HEK293 (cell line): Measurements from ENCODE around the gene SLC22A4.

Source experiments
- CTCF ChIA-PET: fragments of 350-600 bp; formaldehyde crosslinking; extraction: SDS; loops from one replicate; lab custom pipeline; 2021; ENCODE audit warnings: antibody characterized with exemption; lab: Yijun Ruan, JAX
- POLR2A ChIA-PET: fragments of 300-600 bp; formaldehyde crosslinking; extraction: SDS; loops from one replicate; lab custom pipeline; 2020; ENCODE audit warnings: antibody characterized with exemption, inconsistent platforms; lab: Yijun Ruan, JAX
- H3K27ac ChIP-seq: fragments of 200-500 bp; sonication (Bioruptor generic); 2 replicates; pipeline ENCODE4 v1.5.1; 2014; ENCODE audit warnings: low read depth, low read length, control low read depth, inconsistent platforms; ENCODE audit errors: extremely low read depth
- H3K36me3 ChIP-seq, 2 experiments: fragments of 200-500 bp in 1 of 2; sonication (Bioruptor generic) in 1 of 2; 1 replicate in 1 of 2; 2 replicates in 1 of 2; pipeline ENCODE4 v1.5.1; 2014 to 2017; ENCODE audit warnings: inconsistent platforms in 2 of 2, low read length in 2 of 2; ENCODE audit not compliant: control insufficient read depth in 2 of 2, insufficient read depth in 1 of 2
- H3K4me1 ChIP-seq: fragments of 200-500 bp; sonication (Bioruptor generic); 2 replicates; pipeline ENCODE4 v1.5.1; 2014; ENCODE audit warnings: mild to moderate bottlenecking, low read length, inconsistent platforms; ENCODE audit not compliant: control insufficient read depth, insufficient read depth
- H3K4me3 ChIP-seq: 2 replicates; pipeline ENCODE4 v1.5.1; 2011; ENCODE audit warnings: low read depth, mild to moderate bottlenecking, control low read depth, low read length, moderate library complexity
- H3K9me3 ChIP-seq: fragments of 200-500 bp; sonication (Bioruptor generic); 2 replicates; pipeline ENCODE4 v1.5.1; 2014; ENCODE audit warnings: low read depth, low read length, inconsistent platforms; ENCODE audit not compliant: control insufficient read depth, insufficient read depth
- BCL11B ChIP-seq: fragments of 450-650 bp; formaldehyde crosslinking; IDR thresholded peaks from 2 replicates; pipeline ENCODE4 v1.5.1; 2016; ENCODE audit warnings: low read depth, missing biosample characterization, missing genetic modification characterization
- FEZF1 ChIP-seq: fragments of 450-650 bp; formaldehyde crosslinking; IDR thresholded peaks from 2 replicates; pipeline ENCODE4 v1.5.1; 2016; ENCODE audit warnings: missing biosample characterization, missing genetic modification characterization
- MYNN ChIP-seq: fragments of 450-650 bp; formaldehyde crosslinking; IDR thresholded peaks from 2 replicates; pipeline ENCODE4 v1.5.1; 2016; ENCODE audit warnings: missing biosample characterization, missing genetic modification characterization, borderline replicate concordance
- REST ChIP-seq: fragments of 450-650 bp; formaldehyde crosslinking; IDR thresholded peaks from 2 replicates; pipeline ENCODE4 v1.5.1; 2016; ENCODE audit warnings: missing biosample characterization, missing genetic modification characterization
- SP7 ChIP-seq: fragments of 450-650 bp; formaldehyde crosslinking; IDR thresholded peaks from 2 replicates; pipeline ENCODE4 v1.5.1; 2016; ENCODE audit warnings: missing biosample characterization, missing genetic modification characterization
- TCF7L2 ChIP-seq: IDR thresholded peaks from 2 replicates; pipeline ENCODE4 v1.6.1; 2011; ENCODE audit warnings: low read depth, mild to moderate bottlenecking, inconsistent platforms, low read length, moderate library complexity, borderline replicate concordance
- ZNF112 ChIP-seq: fragments of 450-650 bp; formaldehyde crosslinking; IDR thresholded peaks from 2 replicates; pipeline ENCODE4 v1.5.0; 2017; ENCODE audit warnings: missing biosample characterization, missing genetic modification characterization
- ZNF174 ChIP-seq: fragments of 450-650 bp; formaldehyde crosslinking; IDR thresholded peaks from 2 replicates; pipeline ENCODE4 v1.5.0; 2017; ENCODE audit warnings: missing biosample characterization, mild to moderate bottlenecking, missing genetic modification characterization
- ZNF211 ChIP-seq: fragments of 450-650 bp; formaldehyde crosslinking; IDR thresholded peaks from 2 replicates; pipeline ENCODE4 v1.5.1; 2016; ENCODE audit warnings: low read depth, missing biosample characterization, missing genetic modification characterization
- ZNF423 ChIP-seq: fragments of 450-650 bp; formaldehyde crosslinking; IDR thresholded peaks from 2 replicates; pipeline ENCODE4 v1.5.1; 2016; ENCODE audit warnings: missing biosample characterization, missing genetic modification characterization
- ZNF473 ChIP-seq: fragments of 450-650 bp; formaldehyde crosslinking; IDR thresholded peaks from 2 replicates; pipeline ENCODE4 v1.5.1; 2017; ENCODE audit warnings: missing biosample characterization, missing genetic modification characterization
- ZNF488 ChIP-seq: fragments of 450-650 bp; formaldehyde crosslinking; IDR thresholded peaks from 2 replicates; pipeline ENCODE4 v1.5.1; 2016; ENCODE audit warnings: missing biosample characterization, missing genetic modification characterization
- ZNF560 ChIP-seq: fragments of 450-650 bp; formaldehyde crosslinking; IDR thresholded peaks from 2 replicates; pipeline ENCODE4 v1.5.1; 2017; ENCODE audit warnings: missing biosample characterization, missing genetic modification characterization, borderline replicate concordance
- ZNF677 ChIP-seq: fragments of 450-650 bp; IDR thresholded peaks from 2 replicates; pipeline ENCODE4 v1.5.0; 2018; ENCODE audit warnings: missing biosample characterization, mild to moderate bottlenecking, missing genetic modification characterization, moderate library complexity
- TF ChIP-seq, protein P1 (sequence below): fragments of 450-650 bp; formaldehyde crosslinking; IDR thresholded peaks from 2 replicates; pipeline ENCODE4 v1.5.1; 2016; ENCODE audit warnings: missing biosample characterization, missing genetic modification characterization
- TF ChIP-seq, protein P2 (sequence below): IDR thresholded peaks from 2 replicates; pipeline ENCODE4 v1.6.1; 2011; ENCODE audit warnings: mild to moderate bottlenecking, low read depth, low read length, borderline replicate concordance

Gene SLC22A4

DNA sequence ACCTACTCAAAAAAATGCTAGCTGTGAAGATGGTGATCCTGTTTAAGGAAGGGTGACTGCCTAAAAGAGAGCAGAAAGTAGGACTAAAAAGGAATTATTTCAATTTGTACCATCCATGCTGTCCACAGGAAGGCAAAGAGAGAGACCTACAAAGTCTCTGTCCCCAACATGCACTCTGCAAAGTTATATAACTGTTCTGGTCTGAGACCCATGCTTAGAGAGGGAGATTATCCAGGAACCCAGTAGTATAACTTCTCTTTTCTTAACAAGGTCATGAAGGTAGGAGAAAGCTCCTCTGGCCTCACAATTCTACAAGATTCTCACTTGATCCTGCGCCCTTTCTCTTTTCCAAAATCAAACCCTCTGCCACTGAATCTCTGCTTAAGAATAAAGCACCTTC lies 25.8 kb downstream of the SLC22A4 start:
- ChIA-PET CTCF (no interaction called here), POLR2A (no interaction called here)
- TF ChIP-seq ZNF112 (no peak), FEZF1 (tag by site-specific recombination) (no peak), ZNF560 (no peak), BCL11B (tag by site-specific recombination) (no peak), TCF7L2 (no peak), ZNF488 (tag by site-specific recombination) (no peak), ZNF174 (tag by site-specific recombination) (no peak), ZNF423 (tag by site-specific recombination) (no peak), ZNF473 (tag by site-specific recombination) (no peak), ZNF211 (tag by site-specific recombination) (no peak), SP7 (tag by site-specific recombination) (no peak)
- TF ChIP-seq, protein P1, sequence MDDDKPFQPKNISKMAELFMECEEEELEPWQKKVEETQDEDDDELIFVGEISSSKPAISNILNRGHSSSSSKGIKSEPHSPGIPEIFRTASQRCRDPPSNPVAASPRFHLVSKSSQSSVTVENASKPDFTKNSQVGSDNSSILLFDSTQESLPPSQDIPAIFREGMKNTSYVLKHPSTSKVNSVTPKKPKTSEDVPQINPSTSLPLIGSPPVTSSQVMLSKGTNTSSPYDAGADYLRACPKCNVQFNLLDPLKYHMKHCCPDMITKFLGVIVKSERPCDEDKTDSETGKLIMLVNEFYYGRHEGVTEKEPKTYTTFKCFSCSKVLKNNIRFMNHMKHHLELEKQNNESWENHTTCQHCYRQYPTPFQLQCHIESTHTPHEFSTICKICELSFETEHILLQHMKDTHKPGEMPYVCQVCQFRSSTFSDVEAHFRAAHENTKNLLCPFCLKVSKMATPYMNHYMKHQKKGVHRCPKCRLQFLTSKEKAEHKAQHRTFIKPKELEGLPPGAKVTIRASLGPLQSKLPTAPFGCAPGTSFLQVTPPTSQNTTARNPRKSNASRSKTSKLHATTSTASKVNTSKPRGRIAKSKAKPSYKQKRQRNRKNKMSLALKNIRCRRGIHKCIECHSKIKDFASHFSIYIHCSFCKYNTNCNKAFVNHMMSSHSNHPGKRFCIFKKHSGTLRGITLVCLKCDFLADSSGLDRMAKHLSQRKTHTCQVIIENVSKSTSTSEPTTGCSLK (tag by site-specific recombination) = no peak
- TF ChIP-seq, protein P2, sequence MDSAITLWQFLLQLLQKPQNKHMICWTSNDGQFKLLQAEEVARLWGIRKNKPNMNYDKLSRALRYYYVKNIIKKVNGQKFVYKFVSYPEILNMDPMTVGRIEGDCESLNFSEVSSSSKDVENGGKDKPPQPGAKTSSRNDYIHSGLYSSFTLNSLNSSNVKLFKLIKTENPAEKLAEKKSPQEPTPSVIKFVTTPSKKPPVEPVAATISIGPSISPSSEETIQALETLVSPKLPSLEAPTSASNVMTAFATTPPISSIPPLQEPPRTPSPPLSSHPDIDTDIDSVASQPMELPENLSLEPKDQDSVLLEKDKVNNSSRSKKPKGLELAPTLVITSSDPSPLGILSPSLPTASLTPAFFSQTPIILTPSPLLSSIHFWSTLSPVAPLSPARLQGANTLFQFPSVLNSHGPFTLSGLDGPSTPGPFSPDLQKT = no peak
- Histone ChIP-seq H3K4me3 (no peak overlapping the region), H3K27ac (no peak overlapping the region), H3K4me1 (no peaks in the 10 kb centered on the region), H3K9me3 (no peaks in the 10 kb centered on the region), H3K36me3 (peaks cover 0 to 3% of the 10 kb centered on the region in 2 experiments; a peak in 1 of 3 replicates)

DNA sequence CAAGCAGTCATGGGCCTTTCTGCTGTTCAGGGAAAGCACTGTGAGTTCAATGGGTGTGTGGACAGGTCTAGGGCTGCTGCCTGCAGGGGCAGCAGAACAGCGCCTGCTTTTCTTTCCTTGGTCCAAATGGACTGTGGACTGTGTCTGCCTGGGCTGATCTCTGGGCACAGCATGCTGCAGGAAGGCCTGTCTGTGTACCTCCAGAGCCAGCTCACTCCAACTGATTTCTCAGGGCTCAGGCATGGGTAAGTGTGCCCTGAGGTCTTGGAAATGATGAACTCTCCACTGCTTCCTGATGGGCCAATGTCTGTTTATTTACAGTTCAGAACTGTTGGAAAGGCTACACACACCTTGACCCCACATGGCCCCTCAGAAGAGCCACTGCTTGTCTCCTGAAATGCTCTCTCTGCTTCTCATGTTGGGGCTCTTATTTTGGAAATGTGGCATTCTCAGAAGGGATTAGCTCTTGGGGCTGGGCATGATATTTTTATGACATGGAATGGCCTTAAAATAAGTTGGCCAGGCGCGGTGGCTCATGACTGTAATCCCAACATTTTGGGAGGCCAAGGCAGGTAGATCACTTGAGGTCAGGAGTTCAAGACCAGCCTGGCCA lies 27.0 kb downstream of the SLC22A4 start:
- ChIA-PET CTCF (no interaction called here), POLR2A (interaction anchor here (0.5 kb wide), 1 partner anchor 806 kb away, joined by 5 read pairs; no protein-coding TSS in a partner anchor)
- no peak overlapping the region for H3K27ac ChIP-seq
- H3K4me1 ChIP-seq = no peaks in the 10 kb centered on the region
- no peaks in the 10 kb centered on the region for H3K9me3 ChIP-seq
- H3K4me3 ChIP-seq = no peak overlapping the region
- H3K36me3 ChIP-seq = peaks cover 0 to 3% of the 10 kb centered on the region in 2 experiments; a peak in 1 of 3 replicates
- TF ChIP-seq ZNF677 (tag by site-specific recombination) (no peak), REST (tag by site-specific recombination) (no peak), MYNN (tag by site-specific recombination) (peak; percentile 61; the same call in 1 of the 2 replicates)
- TF ChIP-seq, all 188 proteins: peak for 1
